ENCODE results near the gene NTSR2. TPM values are rescaled to one million over a fixed set of nuclear protein-coding genes. Genes with fewer than 3 reads are reported as not detected.

The NTSR2 gene
- total RNA-seq, 6 donors from 2014 or later, result not detected

DNA sequence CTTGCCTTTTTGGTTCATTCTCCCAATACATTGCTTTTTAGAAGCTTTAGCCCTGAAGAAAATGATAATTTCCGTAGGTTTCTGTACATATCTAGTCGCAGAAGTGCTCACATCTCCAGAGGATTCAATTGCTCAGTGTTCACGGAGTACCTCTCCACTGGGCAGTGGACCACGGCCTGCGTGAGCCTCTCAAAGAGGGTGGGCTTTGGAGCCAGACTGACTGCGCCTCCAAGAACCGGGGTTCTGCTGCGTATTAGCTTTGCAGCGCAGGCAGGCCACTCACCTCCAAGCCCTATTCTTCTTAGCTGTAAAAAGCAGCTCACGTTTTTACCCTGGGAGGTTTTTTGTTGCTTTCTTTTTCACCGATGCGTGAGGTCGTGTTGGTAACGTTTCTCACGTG is 35.4 kb downstream of the NTSR2 start:
- H3K27ac ChIP-seq, result no peak overlapping the region
- 91 to 97% methylated on average over 15 of the region's 15 CpGs for WGBS, 2 donors
- no peak for DNase-seq
- no peaks in the 10 kb centered on the region for H3K27me3 ChIP-seq
- H3K4me1 ChIP-seq, result no peaks in the 10 kb centered on the region
- no peak for TF ChIP-seq EP300 (IDR thresholded peaks at IDR 0.05)
- no peak for TF ChIP-seq POLR2AphosphoS5 (IDR thresholded peaks at IDR 0.05)
- TF ChIP-seq POLR2A (IDR thresholded peaks at IDR 0.05), result no peak
- TF ChIP-seq, protein P1, sequence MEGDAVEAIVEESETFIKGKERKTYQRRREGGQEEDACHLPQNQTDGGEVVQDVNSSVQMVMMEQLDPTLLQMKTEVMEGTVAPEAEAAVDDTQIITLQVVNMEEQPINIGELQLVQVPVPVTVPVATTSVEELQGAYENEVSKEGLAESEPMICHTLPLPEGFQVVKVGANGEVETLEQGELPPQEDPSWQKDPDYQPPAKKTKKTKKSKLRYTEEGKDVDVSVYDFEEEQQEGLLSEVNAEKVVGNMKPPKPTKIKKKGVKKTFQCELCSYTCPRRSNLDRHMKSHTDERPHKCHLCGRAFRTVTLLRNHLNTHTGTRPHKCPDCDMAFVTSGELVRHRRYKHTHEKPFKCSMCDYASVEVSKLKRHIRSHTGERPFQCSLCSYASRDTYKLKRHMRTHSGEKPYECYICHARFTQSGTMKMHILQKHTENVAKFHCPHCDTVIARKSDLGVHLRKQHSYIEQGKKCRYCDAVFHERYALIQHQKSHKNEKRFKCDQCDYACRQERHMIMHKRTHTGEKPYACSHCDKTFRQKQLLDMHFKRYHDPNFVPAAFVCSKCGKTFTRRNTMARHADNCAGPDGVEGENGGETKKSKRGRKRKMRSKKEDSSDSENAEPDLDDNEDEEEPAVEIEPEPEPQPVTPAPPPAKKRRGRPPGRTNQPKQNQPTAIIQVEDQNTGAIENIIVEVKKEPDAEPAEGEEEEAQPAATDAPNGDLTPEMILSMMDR (IDR thresholded peaks at IDR 0.05), result no peak
- H3K36me3 ChIP-seq, result no peaks in the 10 kb centered on the region
- no peak overlapping the region for H3K4me3 ChIP-seq
- no peak for ATAC-seq (ENCODE audit: low FRiP score in 2 of 2)
- H3K9me3 ChIP-seq, result no peaks in the 10 kb centered on the region

DNA sequence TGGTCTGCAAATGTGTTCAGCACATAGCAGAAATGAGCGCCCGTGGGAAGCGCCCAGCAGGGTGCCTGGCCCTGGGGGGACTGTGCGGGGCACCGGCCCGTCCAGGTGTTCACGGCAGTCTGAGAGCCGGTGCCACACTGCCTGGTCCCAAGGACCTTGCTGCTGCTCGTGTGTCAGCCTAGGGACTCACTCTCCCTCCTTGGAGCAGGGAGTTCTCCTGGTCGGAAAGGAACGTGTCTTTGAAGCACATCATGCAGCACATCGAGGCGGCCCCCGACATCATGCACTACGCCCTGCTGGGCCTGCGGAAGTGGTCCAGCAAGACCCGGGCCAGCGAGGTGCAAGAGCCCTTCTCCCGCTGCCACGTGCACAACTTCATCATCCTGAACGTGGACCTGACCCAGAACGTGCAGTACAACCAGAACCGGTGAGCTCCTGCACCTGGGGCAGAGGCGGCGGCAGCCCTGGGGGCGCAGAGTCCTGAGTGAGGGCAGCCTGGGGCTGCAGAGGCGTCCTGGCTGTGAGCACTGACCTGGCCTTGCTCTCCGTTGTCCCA is 36.0 kb downstream of the NTSR2 start:
- no peak for TF ChIP-seq POLR2A (IDR thresholded peaks at IDR 0.05)
- TF ChIP-seq POLR2AphosphoS5 (IDR thresholded peaks at IDR 0.05), result no peak
- TF ChIP-seq, protein P1 (IDR thresholded peaks at IDR 0.05), result no peak
- TF ChIP-seq EP300 (IDR thresholded peaks at IDR 0.05), result no peak
- Histone ChIP-seq H3K4me3 (no peak overlapping the region), H3K27me3 (no peaks in the 10 kb centered on the region), H3K27ac (no peak overlapping the region), H3K36me3 (no peaks in the 10 kb centered on the region), H3K4me1 (no peaks in the 10 kb centered on the region), H3K9me3 (no peaks in the 10 kb centered on the region)
- ATAC-seq (ENCODE audit: low FRiP score in 2 of 2) (no peak), DNase-seq (peak in 1 of 2 donors; percentile 73)
- WGBS, 2 donors, result 91 to 95% methylated on average over 25 to 27 of the region's 28 CpGs

DNA sequence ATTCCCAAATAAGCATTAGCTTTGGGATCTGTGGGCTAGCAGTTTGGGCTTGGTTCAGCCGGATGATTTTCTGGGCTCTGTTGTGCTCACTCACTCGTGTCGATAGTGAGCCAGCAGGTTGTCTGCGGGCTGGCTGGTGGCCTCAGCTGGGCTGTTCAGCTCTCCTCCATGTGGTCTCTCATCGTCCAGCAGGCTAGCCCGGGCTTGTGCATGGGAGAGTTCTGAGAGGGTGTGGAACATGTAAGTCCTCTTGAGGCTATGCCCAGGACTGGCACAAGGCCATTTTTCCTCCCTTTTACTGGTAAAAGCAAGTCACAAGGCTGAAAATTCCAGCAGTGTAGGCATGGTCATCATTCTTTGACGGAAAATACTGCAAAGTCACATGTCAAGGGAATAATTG is 38.5 kb downstream of the NTSR2 start:
- Histone ChIP-seq H3K9me3 (peaks cover 0 to 4% (median 0%) of the 10 kb centered on the region in 4 donors), H3K27ac (no peak overlapping the region), H3K27me3 (no peaks in the 10 kb centered on the region), H3K36me3 (no peaks in the 10 kb centered on the region), H3K4me3 (no peak overlapping the region), H3K4me1 (no peaks in the 10 kb centered on the region)
- WGBS, 2 donors, result 85 to 90% methylated on average over 7 of the region's 7 CpGs
- ATAC-seq (ENCODE audit: low FRiP score in 2 of 2), result no peak
- no peak for DNase-seq
- no peak for TF ChIP-seq POLR2A (IDR thresholded peaks at IDR 0.05)
- no peak for TF ChIP-seq POLR2AphosphoS5 (IDR thresholded peaks at IDR 0.05)
- TF ChIP-seq EP300 (IDR thresholded peaks at IDR 0.05), result no peak
- TF ChIP-seq, protein P1 (IDR thresholded peaks at IDR 0.05), result no peak

DNA sequence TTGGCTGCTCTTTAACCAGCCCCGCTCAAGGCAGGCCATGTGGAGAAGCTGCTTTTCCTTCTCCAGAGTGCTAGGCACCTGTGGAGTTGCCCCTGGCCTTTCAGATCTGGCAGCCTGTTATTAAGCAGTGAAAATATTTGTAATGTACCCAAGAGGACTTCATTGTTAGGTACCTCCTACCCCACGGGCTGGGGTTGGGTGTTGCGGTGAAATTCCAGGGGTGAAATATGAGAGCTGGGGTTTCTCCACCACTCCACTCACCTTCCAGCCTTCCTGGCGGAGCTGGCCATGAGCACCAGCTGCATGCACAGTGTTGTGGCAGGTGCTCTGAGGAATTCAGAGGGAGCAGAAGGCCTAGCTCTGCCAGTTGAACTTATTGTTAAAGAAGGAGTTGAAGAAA is 39.1 kb downstream of the NTSR2 start:
- TF ChIP-seq POLR2AphosphoS5 (IDR thresholded peaks at IDR 0.05) (no peak), POLR2A (IDR thresholded peaks at IDR 0.05) (no peak), EP300 (IDR thresholded peaks at IDR 0.05) (no peak)
- TF ChIP-seq, protein P1 (IDR thresholded peaks at IDR 0.05), result no peak
- DNase-seq (no peak), ATAC-seq (ENCODE audit: low FRiP score in 2 of 2) (no peak)
- H3K4me1 ChIP-seq, result no peaks in the 10 kb centered on the region
- H3K36me3 ChIP-seq, result no peaks in the 10 kb centered on the region
- no peaks in the 10 kb centered on the region for H3K27me3 ChIP-seq
- no peak overlapping the region for H3K4me3 ChIP-seq
- H3K27ac ChIP-seq, result no peak overlapping the region
- H3K9me3 ChIP-seq, result peaks cover 0 to 4% (median 0%) of the 10 kb centered on the region in 4 donors
- 78 to 79% methylated on average over 4 of the region's 4 CpGs for WGBS, 2 donors

DNA sequence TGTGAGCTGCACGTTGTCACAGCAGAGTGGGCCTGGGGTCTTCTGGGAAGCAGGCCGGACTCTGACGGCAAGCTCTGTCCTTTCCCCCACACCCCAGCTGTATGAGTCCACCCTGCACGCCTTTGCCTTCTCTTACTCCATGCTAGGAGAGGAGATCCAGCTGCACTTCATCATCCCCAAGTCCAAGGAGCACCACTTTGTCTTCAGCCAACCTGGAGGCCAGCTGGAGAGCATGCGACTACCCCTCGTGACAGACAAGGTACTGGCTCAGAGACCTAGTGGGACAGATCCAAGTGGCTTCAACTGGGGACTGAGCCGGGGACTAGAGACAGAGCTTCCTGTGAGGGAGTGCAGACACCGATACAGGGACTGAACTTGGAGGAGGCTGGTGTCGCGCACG is 40.1 kb downstream of the NTSR2 start:
- Histone ChIP-seq H3K36me3 (no peaks in the 10 kb centered on the region), H3K27me3 (no peaks in the 10 kb centered on the region), H3K27ac (no peak overlapping the region), H3K9me3 (peaks cover 0 to 4% (median 0%) of the 10 kb centered on the region in 4 donors), H3K4me3 (no peak overlapping the region), H3K4me1 (no peaks in the 10 kb centered on the region)
- DNase-seq, result no peak
- ATAC-seq (ENCODE audit: low FRiP score in 2 of 2), result no peak
- no peak for TF ChIP-seq POLR2AphosphoS5 (IDR thresholded peaks at IDR 0.05)
- TF ChIP-seq EP300 (IDR thresholded peaks at IDR 0.05), result no peak
- TF ChIP-seq, protein P1 (IDR thresholded peaks at IDR 0.05), result no peak
- no peak for TF ChIP-seq POLR2A (IDR thresholded peaks at IDR 0.05)
- WGBS, 2 donors, result 73 to 92% methylated on average over 2 to 11 of the region's 11 CpGs
